GM12878 (cell line): ENCODE data around the gene AOC3. TPM values are rescaled to one million over a fixed set of nuclear protein-coding genes. Genes with fewer than 3 reads are reported as not detected.
"Not testable (repeated sequence)": the region's sequence is repeated elsewhere in the genome, so short reads cannot be mapped to it uniquely, and the experiment has no call there.

Experiments used
- ATAC-seq: fragments of 200-7000 bp; cut with Tn5 transposase; 3 replicates; pipeline ENCODE4 v1.9.1; 2020; ENCODE audit warnings: mild to moderate bottlenecking, moderate library complexity
- BruUV-seq: library from RNA; stranded (reverse); fragments of 400-500 nt; replicated peaks from 2 replicates; lab custom pipeline; 2021; lab: Mats Ljungman, UMichigan
- CTCF ChIA-PET: fragments of 300-600 bp; sonication (Branson Sonifier 250); formaldehyde crosslinking; extraction: SDS; loops from one replicate; lab custom pipeline; 2021; ENCODE audit warnings: inconsistent platforms; lab: Yijun Ruan, JAX
- POLR2A ChIA-PET: fragments of 350-600 bp; formaldehyde crosslinking; extraction: SDS; loops from one replicate; lab custom pipeline; 2021; ENCODE audit warnings: inconsistent platforms; lab: Charles Lee
- RAD21 ChIA-PET: fragments of 300-600 bp; sonication (Branson Sonifier 250); formaldehyde crosslinking; loops from one replicate; lab custom pipeline; 2023; ENCODE audit warnings: antibody characterized with exemption; ENCODE audit not compliant: unreplicated experiment; lab: Charles Lee
- SMC1A ChIA-PET: fragments of 300-600 bp; sonication (Branson Sonifier 250); formaldehyde crosslinking; loops from one replicate; lab custom pipeline; 2023; ENCODE audit not compliant: unreplicated experiment, uncharacterized antibody; lab: Charles Lee
- DNase-seq: peaks from one replicate; pipeline ENCODE4 v3.0.0-alpha.2; 2011; ENCODE audit warnings: low read depth, low spot score
- FAIRE-seq: peaks from 3 replicates; lab custom pipeline; 2011; peaks lifted over from hg19 to GRCh38; lab: Jason Lieb, UNC
- H2AFZ ChIP-seq: 2 replicates; pipeline ENCODE4 v1.6.0; 2011; ENCODE audit warnings: low read depth, low read length, control low read depth; ENCODE audit not compliant: control insufficient read depth
- H3K27ac ChIP-seq: 2 replicates; pipeline ENCODE4 v1.5.1; 2011; ENCODE audit warnings: control low read depth; ENCODE audit not compliant: control insufficient read depth, insufficient read depth
- H3K27me3 ChIP-seq, 2 experiments: replicated peaks in 1 of 2; 2 replicates each; pipeline versions ENCODE4 v1.6.0 to v1.6.1; 2011; ENCODE audit warnings: low read length in 1 of 2; ENCODE audit not compliant: control insufficient read depth in 2 of 2, insufficient read depth in 2 of 2
- H3K36me3 ChIP-seq, 2 experiments: 2 replicates each; pipeline ENCODE4 v1.5.1; 2011; ENCODE audit warnings: low read length in 1 of 2; ENCODE audit not compliant: control insufficient read depth in 2 of 2, insufficient read depth in 2 of 2
- H3K4me1 ChIP-seq: 2 replicates; pipeline ENCODE4 v1.6.1; 2011; ENCODE audit warnings: mild to moderate bottlenecking, low read length, moderate library complexity, mixed read lengths; ENCODE audit not compliant: control insufficient read depth, insufficient read depth
- H3K4me2 ChIP-seq: 2 replicates; pipeline ENCODE4 v1.6.0; 2011; ENCODE audit warnings: control low read depth; ENCODE audit not compliant: control insufficient read depth, insufficient read depth
- H3K4me3 ChIP-seq: fragments of 200-600 bp; sonication (generic); 2 replicates; pipeline ENCODE4 v1.5.1; 2016
- H3K79me2 ChIP-seq: 2 replicates; pipeline ENCODE4 v1.6.0; 2011; ENCODE audit warnings: low read length; ENCODE audit not compliant: control insufficient read depth, insufficient read depth
- H3K9ac ChIP-seq: 2 replicates; pipeline ENCODE4 v1.8.0; 2011; ENCODE audit warnings: low read length, control low read depth, mixed read lengths; ENCODE audit not compliant: control insufficient read depth, insufficient read depth
- H3K9me3 ChIP-seq: replicated peaks from 3 replicates; pipeline ENCODE4 v1.5.1; 2011; ENCODE audit warnings: mild to moderate bottlenecking, low read length; ENCODE audit not compliant: control insufficient read depth, insufficient read depth
- H4K20me1 ChIP-seq: 2 replicates; pipeline ENCODE4 v1.6.0; 2011; ENCODE audit not compliant: control insufficient read depth, insufficient read depth
- BACH1 ChIP-seq: fragments of 450-650 bp; IDR thresholded peaks from 2 replicates; pipeline ENCODE4 v1.6.1; 2017; ENCODE audit warnings: mild to moderate bottlenecking, borderline replicate concordance
- CREM ChIP-seq: IDR thresholded peaks from 2 replicates; pipeline ENCODE4 v1.6.1; 2014; ENCODE audit warnings: antibody characterized with exemption, low read depth
- FOXM1 ChIP-seq: IDR thresholded peaks from 2 replicates; pipeline ENCODE4 v1.6.1; 2012; ENCODE audit warnings: low read depth, mild to moderate bottlenecking, inconsistent platforms, low read length, moderate library complexity
- MYB ChIP-seq: fragments of 150-350 bp; IDR thresholded peaks from 2 replicates; pipeline ENCODE4 v1.6.1; 2014; ENCODE audit warnings: mild to moderate bottlenecking, low read depth, low read length, borderline replicate concordance
- NKRF ChIP-seq: fragments of 450-650 bp; conservative IDR thresholded peaks from 2 replicates; pipeline ENCODE4 v1.6.1; 2017; ENCODE audit warnings: mild to moderate bottlenecking, moderate library complexity
- PML ChIP-seq: IDR thresholded peaks from 2 replicates; pipeline ENCODE4 v1.6.1; 2012; ENCODE audit warnings: low read length, inconsistent platforms
- RB1 ChIP-seq: fragments of 450-650 bp; formaldehyde crosslinking; IDR thresholded peaks from 2 replicates; pipeline ENCODE4 v1.6.1; 2017; ENCODE audit warnings: mild to moderate bottlenecking, borderline replicate concordance
- SMAD5 ChIP-seq: IDR thresholded peaks from 2 replicates; pipeline ENCODE4 v1.6.1; 2016; ENCODE audit warnings: antibody characterized with exemption, low read depth
- WGBS: methylation state at CpG from one replicate; pipeline ENCODE4 v1.1.6; 2016; ENCODE audit warnings: low lambda C conversion rate; ENCODE audit not compliant: insufficient replicate concordance, insufficient coverage; ENCODE audit errors: missing lambda C conversion rate; 5-methylcytosine and 5-hydroxymethylcytosine counted together
- in situ Hi-C: fragments of 300-500 bp; cut with MboI; formaldehyde crosslinking; loops from 9 replicates; pipeline ENCODE4 v1.14.3; 2018; ENCODE audit warnings: mixed read lengths
- intact Hi-C: fragments of 100-400 bp; cut with micrococcal nuclease; formaldehyde crosslinking; loops from one replicate; pipeline ENCODE4 v1.14.2; 2022; ENCODE audit not compliant: unreplicated experiment
- polyA plus RNA-seq, 11 experiments: library from polyadenylated mRNA; depleted of rRNA in 4 of 11; unstranded in 6 of 11; stranded (reverse) in 5 of 11; fragments of >200 nt; fragmentation: Nextera tagmentation in 4 of 11; fragmentation: Illumina TruSeq in 1 of 11; extraction: Ambion mirVana in 4 of 11; extraction: Trizol in 1 of 11; gene quantifications; 1 replicate in 1 of 11; 2 replicates in 10 of 11; pipeline versions ENCODE4 v1.2.1 to v1.2.3, GENCODE V29; 2011 to 2016; ENCODE audit warnings: inconsistent platforms in 2 of 11, missing spikeins in 2 of 11, low read depth in 1 of 11
- total RNA-seq, 4 experiments: library from RNA; depleted of rRNA in 3 of 4; stranded (reverse); fragments of >200 nt in 3 of 4; fragmentation: Illumina TruSeq in 1 of 4; extraction: Trizol in 1 of 4; gene quantifications; 2 replicates each; pipeline versions ENCODE4 v1.2.1 to v1.2.3, GENCODE V29; 2013 to 2021

Gene AOC3
- total and polyA plus RNA-seq, 10 of the 15 experiments (the other 5 are each of a cell fraction or from before 2014, with no cell fraction given): 0.02 to 0.91 (median 0.34) TPM; not detected in 2

DNA sequence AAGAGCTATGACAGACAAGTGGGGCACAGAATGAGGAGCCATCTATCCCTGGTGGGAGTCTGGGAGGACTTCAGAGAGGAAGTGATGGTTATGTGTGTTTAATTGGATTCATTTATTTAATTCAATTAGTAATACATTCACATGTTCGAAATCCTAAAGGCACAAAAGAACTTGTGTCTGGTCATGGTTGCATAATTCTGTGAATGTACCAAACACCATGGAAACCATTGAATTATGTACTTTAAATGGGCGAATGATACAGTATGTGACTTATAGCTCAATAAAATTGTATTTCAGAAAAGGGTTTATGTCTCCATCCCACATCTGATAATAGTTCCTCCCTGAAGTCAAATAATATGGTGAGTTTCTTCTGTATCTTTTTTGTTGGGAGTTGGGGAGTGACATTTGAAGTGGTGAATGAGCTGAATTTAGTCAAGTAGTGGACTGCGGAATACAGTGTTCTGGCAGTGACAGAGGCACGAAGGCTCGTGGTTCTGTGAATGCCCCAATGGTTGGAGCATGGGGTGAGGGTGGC lies 29.8 kb downstream of the AOC3 start:
- Histone ChIP-seq H3K4me2 (no peak overlapping the region), H4K20me1 (no peaks in the 10 kb centered on the region), H3K79me2 (no peaks in the 10 kb centered on the region), H3K9ac (no peak overlapping the region), H3K27me3 (no peaks in the 10 kb centered on the region; a peak in 2 of 4 replicates), H3K27ac (no peak overlapping the region), H3K9me3 (no peaks in the 10 kb centered on the region), H3K36me3 (no peaks in the 10 kb centered on the region), H2AFZ (no peak overlapping the region), H3K4me3 (no peak overlapping the region), H3K4me1 (no peaks in the 10 kb centered on the region)
- ATAC-seq (no peak), DNase-seq (no peak), FAIRE-seq (no peak)
- in situ Hi-C loops: no loop called here
- intact Hi-C loops: no loop called here
- ChIA-PET CTCF (no interaction called here), RAD21 (no interaction called here), POLR2A (interaction anchor here (0.5 kb wide), 2 partner anchors 192 to 687 kb away, joined by 3 to 4 read pairs; no protein-coding TSS in a partner anchor), SMC1A (interaction anchor here (1.1 kb wide), 1 partner anchor 38 kb away, joined by 3 read pairs; no protein-coding TSS in a partner anchor)
- BruUV-seq: no TSS peak
- 30% methylated on average over 5 of the region's 5 CpGs for WGBS
- TF ChIP-seq PML: no peak
- no peak for TF ChIP-seq RB1
- no peak for TF ChIP-seq MYB
- no peak for TF ChIP-seq CREM
- no peak for TF ChIP-seq SMAD5
- TF ChIP-seq BACH1: no peak
- TF ChIP-seq NKRF: no peak
- no peak for TF ChIP-seq FOXM1

DNA sequence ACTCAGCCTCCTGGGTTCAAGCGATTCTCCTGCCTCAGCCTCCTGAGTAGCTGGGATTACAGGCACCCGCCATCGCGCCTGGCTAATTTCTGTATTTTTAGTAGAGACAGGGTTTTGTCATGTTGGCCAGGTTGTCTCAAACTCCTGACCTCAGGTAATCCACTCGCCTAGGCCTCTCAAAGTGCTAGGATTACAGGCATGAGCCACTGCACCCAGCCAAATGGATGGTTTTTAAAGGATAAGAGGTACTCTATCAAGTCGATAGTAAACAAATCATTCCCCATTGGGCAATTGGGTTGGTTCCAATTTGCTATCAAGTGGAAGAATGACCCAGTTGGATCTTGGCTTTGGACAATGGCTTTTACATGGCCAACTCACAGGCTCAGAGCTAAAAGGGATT lies 30.7 kb downstream of the AOC3 start:
- ATAC-seq, in situ Hi-C loops: not testable (repeated sequence)

More for the DNA sequence above, 30.7 kb downstream of the AOC3 start:
- H3K4me2 ChIP-seq, BruUV-seq, RAD21 ChIA-PET, H2AFZ ChIP-seq, H4K20me1 ChIP-seq, POLR2A ChIA-PET, H3K27ac ChIP-seq, H3K9me3 ChIP-seq, H3K4me1 ChIP-seq, H3K27me3 ChIP-seq, FAIRE-seq, H3K36me3 ChIP-seq, H3K9ac ChIP-seq, SMC1A ChIA-PET, H3K79me2 ChIP-seq, intact Hi-C loops, H3K4me3 ChIP-seq, DNase-seq, CTCF ChIA-PET: not testable (repeated sequence)
- WGBS: 63% methylated on average over 6 of the region's 6 CpGs
